ENCODE results near the gene ARID4B.

ARID4B gene

GRCh38 chr1:235138821-235139220, 189.2 kb downstream of the ARID4B start:
- no peak overlapping the region for H3K4me3 ChIP-seq (ENCODE audit: low read depth, low read length)
- TF ChIP-seq CTCF (IDR thresholded peaks at IDR 0.05; ENCODE audit: borderline replicate concordance, insufficient read depth, low read depth, low read length), result no peak

GRCh38 chr1:235136111-235136510, 191.9 kb downstream of the ARID4B start:
- TF ChIP-seq CTCF (IDR thresholded peaks at IDR 0.05; ENCODE audit: borderline replicate concordance, insufficient read depth, low read depth, low read length), result no peak

GRCh38 chr1:235134171-235134570, 193.8 kb downstream of the ARID4B start:
- no peak for TF ChIP-seq CTCF (IDR thresholded peaks at IDR 0.05; ENCODE audit: borderline replicate concordance, insufficient read depth, low read depth, low read length)
- H3K4me3 ChIP-seq (ENCODE audit: low read depth, low read length), result no peak overlapping the region

More at GRCh38 chr1:235136111-235136510, 191.9 kb downstream of the ARID4B start:
- H3K4me3 ChIP-seq (ENCODE audit: low read depth, low read length), result no peak overlapping the region

GRCh38 chr1:235133086-235133485, 194.9 kb downstream of the ARID4B start:
- TF ChIP-seq CTCF (IDR thresholded peaks at IDR 0.05; ENCODE audit: borderline replicate concordance, insufficient read depth, low read depth, low read length), result no peak
- H3K4me3 ChIP-seq (ENCODE audit: low read depth, low read length), result no peak overlapping the region

- no peak for TF ChIP-seq CTCF (IDR thresholded peaks at IDR 0.05; ENCODE audit: borderline replicate concordance, insufficient read depth, low read depth, low read length)
These were observed 196.0 kb downstream of the ARID4B start for GRCh38 chr1:235131961-235132360.

GRCh38 chr1:235130766-235131270, 197.2 kb downstream of the ARID4B start:
- TF ChIP-seq CTCF (IDR thresholded peaks at IDR 0.05; ENCODE audit: borderline replicate concordance, insufficient read depth, low read depth, low read length), result no peak

More at GRCh38 chr1:235131961-235132360, 196.0 kb downstream of the ARID4B start:
- no peak overlapping the region for H3K4me3 ChIP-seq (ENCODE audit: low read depth, low read length)

GRCh38 chr1:235129774-235130570, 198.0 kb downstream of the ARID4B start:
- no peak for TF ChIP-seq CTCF (IDR thresholded peaks at IDR 0.05; ENCODE audit: borderline replicate concordance, insufficient read depth, low read depth, low read length)

More at GRCh38 chr1:235130766-235131270, 197.2 kb downstream of the ARID4B start:
- H3K4me3 ChIP-seq (ENCODE audit: low read depth, low read length), result no peak overlapping the region

More at GRCh38 chr1:235129774-235130570, 198.0 kb downstream of the ARID4B start:
- H3K4me3 ChIP-seq (ENCODE audit: low read depth, low read length), result no peak overlapping the region
